Natural killer cell (primary cell): ENCODE data around the gene WARS2. TPM values are rescaled to one million over a fixed set of nuclear protein-coding genes. Genes with fewer than 3 reads are reported as not detected.
"Not testable (repeated sequence)": the region's sequence is repeated elsewhere in the genome, so short reads cannot be mapped to it uniquely, and the experiment has no call there.

Experiments
- ATAC-seq, 3 donors: fragments of 150-1000 bp in 2 of 3; fragments of 200-7000 bp in 1 of 3; cut with Tn5 transposase; 1 replicate in 1 of 3; 2 replicates in 2 of 3; pipeline ENCODE4 v1.10.0; 2021; ENCODE audit warnings: mild to moderate bottlenecking in 2 of 3, moderate library complexity in 2 of 3
- DNase-seq, 2 donors: peaks; one replicate each; pipeline versions ENCODE4 v3.0.0 to v3.0.0-alpha.2; 2013 to 2021; ENCODE audit warnings: mixed read lengths in 1 of 2
- H3K27ac ChIP-seq: one replicate; pipeline ENCODE4 v1.5.1; 2013; ENCODE audit warnings: mild to moderate bottlenecking, low read length
- H3K27me3 ChIP-seq: one replicate; pipeline ENCODE4 v1.6.1; 2013; ENCODE audit warnings: low read length; ENCODE audit not compliant: control insufficient read depth, insufficient read depth
- H3K36me3 ChIP-seq: one replicate; pipeline ENCODE4 v1.6.1; 2013; ENCODE audit warnings: low read length; ENCODE audit not compliant: control insufficient read depth, insufficient read depth
- H3K4me1 ChIP-seq: one replicate; pipeline ENCODE4 v1.6.1; 2013; ENCODE audit warnings: low read length; ENCODE audit not compliant: control insufficient read depth, insufficient read depth
- H3K4me3 ChIP-seq: one replicate; pipeline ENCODE4 v1.5.1; 2013; ENCODE audit warnings: low read length
- H3K9me3 ChIP-seq: one replicate; pipeline ENCODE4 v1.6.1; 2013; ENCODE audit warnings: low read length; ENCODE audit not compliant: control insufficient read depth, insufficient read depth
- H3K27ac Mint-ChIP-seq, 2 donors: one replicate each; pipeline ENCODE4 v1.8.0; 2022; ENCODE audit warnings: mild to moderate bottlenecking in 2 of 2, mixed read lengths in 2 of 2, moderate library complexity in 1 of 2
- H3K27me3 Mint-ChIP-seq, 2 donors: one replicate each; pipeline ENCODE4 v1.8.0; 2022; ENCODE audit warnings: low read depth in 2 of 2, mixed read lengths in 2 of 2
- H3K36me3 Mint-ChIP-seq: one replicate; pipeline ENCODE4 v1.8.0; 2022; ENCODE audit warnings: mixed read lengths
- H3K4me1 Mint-ChIP-seq, 2 donors: one replicate each; pipeline ENCODE4 v1.8.0; 2022; ENCODE audit warnings: mixed read lengths in 2 of 2
- H3K4me3 Mint-ChIP-seq: one replicate; pipeline ENCODE4 v1.8.0; 2022; ENCODE audit warnings: mild to moderate bottlenecking, moderate library complexity, mixed read lengths
- H3K9me3 Mint-ChIP-seq, 2 donors: one replicate each; pipeline ENCODE4 v1.8.0; 2022; ENCODE audit warnings: mixed read lengths in 2 of 2
- WGBS: methylation state at CpG from one replicate; pipeline ENCODE4 v1.1.7; 2013; ENCODE audit warnings: missing lambda C conversion rate; ENCODE audit not compliant: insufficient coverage; 5-methylcytosine and 5-hydroxymethylcytosine counted together
- intact Hi-C: fragments of 100-400 bp; cut with micrococcal nuclease; formaldehyde crosslinking; loops from one replicate; pipeline ENCODE4 v1.14.2; 2022
- total RNA-seq, 4 donors: library from RNA; stranded (reverse); fragments of 120-200 nt in 1 of 4; gene quantifications; one replicate each; pipeline versions ENCODE4 v1.2.3 to v1.2.4, GENCODE V29; 2013 to 2022
- TF ChIP-seq, protein P1 (sequence below): fragments of 200-600 bp; IDR thresholded peaks from one replicate; pipeline ENCODE4 v1.8.0; 2022; ENCODE audit warnings: antibody characterized with exemption

The WARS2 gene
- total RNA-seq, 3 donors from 2014 or later (not counting 1 experiment from before 2014, with no cell fraction given), result 24.3 to 46.3 (median 41.0) TPM

DNA sequence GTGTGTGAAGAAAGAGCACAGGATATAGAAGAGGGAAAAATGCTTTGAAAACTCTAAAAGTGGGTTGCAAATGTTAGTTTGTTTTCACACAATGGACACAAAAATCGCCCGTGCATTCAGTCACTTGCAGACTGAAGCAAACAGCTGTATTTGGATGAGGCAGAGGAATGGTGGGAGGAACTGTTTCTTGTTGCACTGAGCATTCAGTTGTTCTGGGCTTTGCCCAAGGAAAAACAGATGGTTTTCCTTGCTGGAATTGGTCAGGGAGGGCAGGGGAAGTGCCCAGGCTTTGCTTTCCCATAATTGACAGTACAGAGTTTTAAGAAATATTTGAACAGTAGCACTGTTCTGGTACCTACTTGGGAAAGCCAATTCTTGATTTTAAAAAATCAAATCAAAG is 19.5 kb upstream of the WARS2 start:
- Histone ChIP-seq H3K9me3 (no peaks in the 10 kb centered on the region), H3K27ac (no peak overlapping the region), H3K36me3 (peaks cover 34% of the 10 kb centered on the region), H3K4me3 (no peak overlapping the region), H3K4me1 (no peaks in the 10 kb centered on the region), H3K27me3 (no peaks in the 10 kb centered on the region)
- Mint-ChIP-seq H3K36me3 (no peaks in the 10 kb centered on the region), H3K27me3 (no peaks in the 10 kb centered on the region), H3K27ac (no peak overlapping the region), H3K4me3 (no peak overlapping the region), H3K9me3 (no peaks in the 10 kb centered on the region), H3K4me1 (peaks cover 0 to 2% of the 10 kb centered on the region in 2 donors)
- TF ChIP-seq, protein P1, sequence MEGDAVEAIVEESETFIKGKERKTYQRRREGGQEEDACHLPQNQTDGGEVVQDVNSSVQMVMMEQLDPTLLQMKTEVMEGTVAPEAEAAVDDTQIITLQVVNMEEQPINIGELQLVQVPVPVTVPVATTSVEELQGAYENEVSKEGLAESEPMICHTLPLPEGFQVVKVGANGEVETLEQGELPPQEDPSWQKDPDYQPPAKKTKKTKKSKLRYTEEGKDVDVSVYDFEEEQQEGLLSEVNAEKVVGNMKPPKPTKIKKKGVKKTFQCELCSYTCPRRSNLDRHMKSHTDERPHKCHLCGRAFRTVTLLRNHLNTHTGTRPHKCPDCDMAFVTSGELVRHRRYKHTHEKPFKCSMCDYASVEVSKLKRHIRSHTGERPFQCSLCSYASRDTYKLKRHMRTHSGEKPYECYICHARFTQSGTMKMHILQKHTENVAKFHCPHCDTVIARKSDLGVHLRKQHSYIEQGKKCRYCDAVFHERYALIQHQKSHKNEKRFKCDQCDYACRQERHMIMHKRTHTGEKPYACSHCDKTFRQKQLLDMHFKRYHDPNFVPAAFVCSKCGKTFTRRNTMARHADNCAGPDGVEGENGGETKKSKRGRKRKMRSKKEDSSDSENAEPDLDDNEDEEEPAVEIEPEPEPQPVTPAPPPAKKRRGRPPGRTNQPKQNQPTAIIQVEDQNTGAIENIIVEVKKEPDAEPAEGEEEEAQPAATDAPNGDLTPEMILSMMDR, result no peak
- ATAC-seq (no peak), DNase-seq (no peak)
- WGBS, result 90% methylated on average over 2 of the region's 2 CpGs
- intact Hi-C loops, result no loop called here

DNA sequence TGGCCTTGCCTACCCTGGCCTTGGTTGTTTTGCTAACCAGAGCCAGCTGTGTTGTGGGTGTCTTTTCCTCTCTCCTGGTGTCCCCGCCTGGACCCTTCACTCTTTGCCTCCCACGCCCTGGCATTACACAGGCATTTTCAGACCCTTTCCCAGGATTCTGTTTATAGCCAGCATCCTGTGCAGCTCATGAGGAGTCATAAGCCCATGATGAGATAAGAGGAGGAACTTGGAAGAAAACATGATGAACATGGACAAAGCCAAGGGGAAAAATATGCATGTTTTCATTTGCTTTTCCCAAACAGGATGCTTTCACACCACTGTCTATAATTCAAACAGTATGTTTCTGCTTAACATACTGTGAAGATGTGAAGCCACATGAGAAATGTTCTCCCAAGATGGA is 18.7 kb upstream of the WARS2 start:
- Histone ChIP-seq H3K4me3 (no peak overlapping the region), H3K27ac (no peak overlapping the region), H3K4me1 (no peaks in the 10 kb centered on the region), H3K36me3 (peaks cover 34% of the 10 kb centered on the region), H3K27me3 (no peaks in the 10 kb centered on the region), H3K9me3 (no peaks in the 10 kb centered on the region)
- 83% methylated on average over 1 of the region's 2 CpGs for WGBS
- no peaks in the 10 kb centered on the region for H3K36me3 Mint-ChIP-seq
- TF ChIP-seq, protein P1, result no peak
- peaks cover 0 to 4% of the 10 kb centered on the region in 2 donors for H3K4me1 Mint-ChIP-seq
- no peak for DNase-seq
- intact Hi-C loops, result no loop called here
- peaks cover 2% of the 10 kb centered on the region in 2 donors for H3K9me3 Mint-ChIP-seq
- H3K27me3 Mint-ChIP-seq, result no peaks in the 10 kb centered on the region
- ATAC-seq, result no peak
- H3K27ac Mint-ChIP-seq, result no peak overlapping the region
- H3K4me3 Mint-ChIP-seq, result no peak overlapping the region

- H3K27ac Mint-ChIP-seq, H3K27me3 Mint-ChIP-seq, H3K4me3 ChIP-seq, H3K27ac ChIP-seq, H3K9me3 ChIP-seq, H3K4me1 Mint-ChIP-seq, DNase-seq, ATAC-seq, H3K27me3 ChIP-seq, H3K9me3 Mint-ChIP-seq, H3K4me1 ChIP-seq, H3K4me3 Mint-ChIP-seq, intact Hi-C loops, H3K36me3 Mint-ChIP-seq: not testable (repeated sequence)
- 97% methylated on average over 6 of the region's 6 CpGs for WGBS
- H3K36me3 ChIP-seq, result peaks cover 31% of the 10 kb centered on the region
Observed at GRCh38 chr1:119156761-119157160, 16.3 kb upstream of the WARS2 start.

- H3K27ac ChIP-seq, H3K9me3 ChIP-seq, H3K27me3 ChIP-seq, intact Hi-C loops, H3K4me3 ChIP-seq, DNase-seq, H3K36me3 Mint-ChIP-seq, H3K4me1 Mint-ChIP-seq, H3K9me3 Mint-ChIP-seq, H3K4me1 ChIP-seq, H3K27me3 Mint-ChIP-seq, H3K4me3 Mint-ChIP-seq, ATAC-seq, H3K27ac Mint-ChIP-seq: not testable (repeated sequence)
- WGBS, result 100% methylated on average over 2 of the region's 4 CpGs
- H3K36me3 ChIP-seq, result peaks cover 21% of the 10 kb centered on the region
Observed at GRCh38 chr1:119155069-119155468, 14.6 kb upstream of the WARS2 start.
